ENCODE measurements around the gene KLK15. TPM values are rescaled to one million over a fixed set of nuclear protein-coding genes. Genes with fewer than 3 reads are reported as not detected.

KLK15 gene
- total RNA-seq, 1 donor from 2014 or later = not detected

DNA sequence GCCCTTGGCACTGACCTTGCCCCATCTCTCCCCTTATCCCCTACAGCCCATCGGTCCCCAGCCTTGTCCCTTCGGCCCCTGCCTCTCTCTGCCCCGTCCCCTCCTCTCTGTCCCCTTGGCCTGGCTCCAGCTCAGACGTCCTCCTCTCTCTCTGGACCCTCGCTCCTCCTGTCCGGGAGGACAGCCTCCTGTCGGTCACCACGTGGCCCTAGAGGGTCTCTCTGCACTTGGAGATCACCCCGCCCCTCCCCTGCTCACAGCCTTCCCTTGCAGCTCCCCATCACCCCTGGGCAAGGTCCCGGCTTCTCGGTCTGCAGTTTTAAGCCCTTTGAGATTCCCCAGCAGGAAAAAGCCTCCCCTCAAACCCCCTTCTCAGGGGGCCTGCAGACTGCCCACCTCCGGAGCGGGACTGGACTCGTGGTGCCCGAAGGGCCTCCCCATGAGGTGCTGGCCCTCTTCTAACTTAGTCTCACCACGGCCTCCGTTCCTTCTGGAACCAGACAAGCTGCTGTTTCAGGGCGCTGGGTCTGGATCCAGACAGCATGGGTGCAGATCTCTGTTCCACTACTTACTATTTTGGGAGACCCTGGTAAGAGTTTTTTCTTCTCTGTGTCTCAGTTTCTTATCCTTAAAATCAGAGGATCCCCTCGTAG is 3.3 kb upstream of the KLK15 start:
- Histone ChIP-seq H3K9ac (ENCODE audit: low read length) (no peak overlapping the region), H3K9me3 (ENCODE audit: insufficient read depth, low read depth, low read length) (no peaks in the 10 kb centered on the region), H3K4me3 (ENCODE audit: insufficient read depth, low read depth, low read length) (no peak overlapping the region), H4K20me1 (ENCODE audit: insufficient read depth, low read length) (no peaks in the 10 kb centered on the region), H3K36me3 (ENCODE audit: insufficient read depth, low read length) (no peaks in the 10 kb centered on the region), H3K4me1 (ENCODE audit: insufficient read depth, low read length) (no peaks in the 10 kb centered on the region), H3K27me3 (ENCODE audit: insufficient read depth, low read length) (no peaks in the 10 kb centered on the region), H3K27ac (ENCODE audit: low read depth, low read length) (no peak overlapping the region), H3K4me2 (ENCODE audit: low read length) (peak overlapping the region; percentile 89), H2AFZ (ENCODE audit: low read depth, low read length) (peak overlapping the region; percentile 96), H3K79me2 (ENCODE audit: insufficient read depth, low read length) (no peaks in the 10 kb centered on the region)
- Mint-ChIP-seq H3K27me3 (ENCODE audit: low read depth, unreplicated experiment) (peaks cover 50% of the 10 kb centered on the region), H3K9me3 (ENCODE audit: unreplicated experiment) (peaks cover 5% of the 10 kb centered on the region), H3K4me1 (ENCODE audit: low read depth, unreplicated experiment) (no peaks in the 10 kb centered on the region), H3K27ac (ENCODE audit: unreplicated experiment) (peak overlapping the region; percentile 28), H3K36me3 (ENCODE audit: low read depth, unreplicated experiment) (no peaks in the 10 kb centered on the region), H3K4me3 (ENCODE audit: unreplicated experiment) (peak overlapping the region; percentile 84)
- DNase-seq (ENCODE audit: low read depth) (no peak), FAIRE-seq (no peak)
- TF ChIP-seq, protein P1, sequence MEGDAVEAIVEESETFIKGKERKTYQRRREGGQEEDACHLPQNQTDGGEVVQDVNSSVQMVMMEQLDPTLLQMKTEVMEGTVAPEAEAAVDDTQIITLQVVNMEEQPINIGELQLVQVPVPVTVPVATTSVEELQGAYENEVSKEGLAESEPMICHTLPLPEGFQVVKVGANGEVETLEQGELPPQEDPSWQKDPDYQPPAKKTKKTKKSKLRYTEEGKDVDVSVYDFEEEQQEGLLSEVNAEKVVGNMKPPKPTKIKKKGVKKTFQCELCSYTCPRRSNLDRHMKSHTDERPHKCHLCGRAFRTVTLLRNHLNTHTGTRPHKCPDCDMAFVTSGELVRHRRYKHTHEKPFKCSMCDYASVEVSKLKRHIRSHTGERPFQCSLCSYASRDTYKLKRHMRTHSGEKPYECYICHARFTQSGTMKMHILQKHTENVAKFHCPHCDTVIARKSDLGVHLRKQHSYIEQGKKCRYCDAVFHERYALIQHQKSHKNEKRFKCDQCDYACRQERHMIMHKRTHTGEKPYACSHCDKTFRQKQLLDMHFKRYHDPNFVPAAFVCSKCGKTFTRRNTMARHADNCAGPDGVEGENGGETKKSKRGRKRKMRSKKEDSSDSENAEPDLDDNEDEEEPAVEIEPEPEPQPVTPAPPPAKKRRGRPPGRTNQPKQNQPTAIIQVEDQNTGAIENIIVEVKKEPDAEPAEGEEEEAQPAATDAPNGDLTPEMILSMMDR (IDR thresholded peaks at IDR 0.05; ENCODE audit: insufficient read depth, low read depth, low read length) = no peak
- TF ChIP-seq EZH2 (IDR thresholded peaks at IDR 0.05; ENCODE audit: insufficient read depth, low read length) = no peak

- TF ChIP-seq, protein P1 (IDR thresholded peaks at IDR 0.05; ENCODE audit: insufficient read depth, low read depth, low read length) = no peak
- TF ChIP-seq EZH2 (IDR thresholded peaks at IDR 0.05; ENCODE audit: insufficient read depth, low read length) = no peak
- Histone ChIP-seq H3K4me1 (ENCODE audit: insufficient read depth, low read length) (no peaks in the 10 kb centered on the region), H3K27ac (ENCODE audit: low read depth, low read length) (no peak overlapping the region), H3K9ac (ENCODE audit: low read length) (peak overlapping the region; percentile 46), H3K27me3 (ENCODE audit: insufficient read depth, low read length) (no peaks in the 10 kb centered on the region), H3K36me3 (ENCODE audit: insufficient read depth, low read length) (no peaks in the 10 kb centered on the region), H3K4me3 (ENCODE audit: insufficient read depth, low read depth, low read length) (peak overlapping the region; percentile 55), H2AFZ (ENCODE audit: low read depth, low read length) (peak overlapping the region; percentile 96), H4K20me1 (ENCODE audit: insufficient read depth, low read length) (no peaks in the 10 kb centered on the region), H3K9me3 (ENCODE audit: insufficient read depth, low read depth, low read length) (no peaks in the 10 kb centered on the region), H3K79me2 (ENCODE audit: insufficient read depth, low read length) (no peaks in the 10 kb centered on the region), H3K4me2 (ENCODE audit: low read length) (peak overlapping the region; percentile 89)
- Mint-ChIP-seq H3K4me3 (ENCODE audit: unreplicated experiment) (peak overlapping the region; percentile 84), H3K27me3 (ENCODE audit: low read depth, unreplicated experiment) (peaks cover 49% of the 10 kb centered on the region), H3K9me3 (ENCODE audit: unreplicated experiment) (peaks cover 3% of the 10 kb centered on the region), H3K36me3 (ENCODE audit: low read depth, unreplicated experiment) (no peaks in the 10 kb centered on the region), H3K4me1 (ENCODE audit: low read depth, unreplicated experiment) (no peaks in the 10 kb centered on the region), H3K27ac (ENCODE audit: unreplicated experiment) (no peak overlapping the region)
- peak; percentile 19 for DNase-seq (ENCODE audit: low read depth)
- FAIRE-seq = no peak
Measured at GRCh38 chr19:50835785-50836542, 2.6 kb upstream of the KLK15 start.

All from astrocyte (in vitro differentiated cells and primary cell).